Activated CD8-positive, alpha-beta memory T cell treated with anti-CD3 and anti-CD28 coated beads, Interleukin-2, amount 50 U/mL, for 24 hours (primary cell): ENCODE results near the gene ZNF263.
A peak's percentile ranks its signal among the peaks of the same experiment; 100 is the strongest.
"Not testable (repeated sequence)": the region's sequence is repeated elsewhere in the genome, so short reads cannot be mapped to it uniquely, and the experiment has no call there.

Experiments used
- DNase-seq: peaks from one replicate; pipeline ENCODE4 v3.0.0-alpha.2; 2020; ENCODE audit errors: extremely low read depth

Gene ZNF263

DNA sequence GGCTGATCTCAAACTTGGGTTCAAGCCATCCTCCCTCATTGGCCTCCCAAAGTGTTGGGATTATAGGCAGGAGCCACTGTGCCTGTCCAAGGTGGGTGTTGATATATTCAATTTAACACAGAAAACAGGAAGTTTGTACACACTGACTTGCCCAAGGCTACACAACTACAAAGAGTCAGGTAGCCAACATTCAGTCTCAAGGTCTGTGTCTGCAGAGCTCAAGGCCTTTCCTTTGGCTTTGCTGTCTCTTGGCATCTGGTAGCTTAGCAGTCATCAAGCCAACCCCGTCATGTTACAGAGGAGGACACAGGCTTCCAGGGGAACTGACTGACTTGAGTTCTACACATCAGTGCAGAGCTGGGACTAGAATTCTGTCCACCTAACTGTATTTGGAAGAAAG is 15.0 kb upstream of the ZNF263 start:
- no peak for DNase-seq

DNA sequence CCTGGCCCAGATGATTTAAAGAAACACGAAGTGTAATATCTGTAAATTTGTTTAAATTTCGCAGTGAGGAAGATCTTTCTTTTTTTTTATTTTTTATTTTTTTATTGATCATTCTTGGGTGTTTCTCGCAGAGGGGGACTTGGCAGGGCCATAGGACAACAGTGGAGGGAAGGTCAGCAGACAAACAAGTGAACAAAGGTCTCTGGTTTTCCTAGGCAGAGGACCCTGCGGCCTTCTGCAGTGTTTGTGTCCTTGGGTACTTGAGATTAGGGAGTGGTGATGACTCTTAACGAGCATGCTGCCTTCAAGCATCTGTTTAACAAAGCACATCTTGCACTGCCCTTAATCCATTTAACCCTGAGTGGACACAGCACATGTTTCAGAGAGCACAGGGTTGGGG is 12.6 kb upstream of the ZNF263 start:
- not testable (repeated sequence) for DNase-seq

DNA sequence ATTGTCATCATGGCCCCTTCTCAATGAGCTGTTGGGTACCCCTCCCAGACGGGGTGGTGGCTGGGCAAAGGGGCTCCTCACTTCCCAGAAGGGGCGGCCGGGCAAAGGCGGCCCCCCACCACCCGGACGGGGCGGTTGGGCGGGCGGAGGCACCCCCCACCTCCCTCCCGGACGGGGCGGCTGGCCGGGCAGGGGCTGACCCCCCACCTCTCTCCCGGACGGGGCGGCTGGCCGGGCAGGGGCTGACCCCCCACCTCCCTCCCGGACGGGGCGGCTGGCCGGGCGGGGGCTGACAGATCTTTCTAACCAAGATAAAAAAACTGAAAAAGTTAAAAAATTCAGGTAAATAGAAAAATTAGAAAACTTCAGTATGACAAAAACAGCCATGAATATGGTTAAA is 12.0 kb upstream of the ZNF263 start:
- DNase-seq: not testable (repeated sequence)

DNA sequence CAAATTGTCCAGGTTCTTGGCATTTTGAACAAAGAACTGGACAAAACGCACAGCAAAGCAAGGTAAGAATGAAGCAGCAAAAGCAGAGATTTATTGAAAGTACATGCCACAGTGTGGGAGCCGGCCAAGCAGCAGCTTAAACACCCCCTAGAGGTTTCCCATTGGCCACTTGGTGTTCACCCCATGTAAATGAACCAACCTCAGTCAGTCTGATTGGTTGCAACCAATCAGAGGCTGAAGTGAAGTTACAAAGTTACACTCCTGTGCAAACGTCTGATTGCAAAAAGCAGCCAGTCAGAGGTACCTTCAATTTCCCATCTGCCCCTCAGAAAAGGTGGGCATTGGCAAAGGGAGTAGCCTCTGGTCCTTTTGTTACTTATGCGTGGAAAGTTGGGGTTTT is 8.8 kb upstream of the ZNF263 start:
- DNase-seq: no peak

DNA sequence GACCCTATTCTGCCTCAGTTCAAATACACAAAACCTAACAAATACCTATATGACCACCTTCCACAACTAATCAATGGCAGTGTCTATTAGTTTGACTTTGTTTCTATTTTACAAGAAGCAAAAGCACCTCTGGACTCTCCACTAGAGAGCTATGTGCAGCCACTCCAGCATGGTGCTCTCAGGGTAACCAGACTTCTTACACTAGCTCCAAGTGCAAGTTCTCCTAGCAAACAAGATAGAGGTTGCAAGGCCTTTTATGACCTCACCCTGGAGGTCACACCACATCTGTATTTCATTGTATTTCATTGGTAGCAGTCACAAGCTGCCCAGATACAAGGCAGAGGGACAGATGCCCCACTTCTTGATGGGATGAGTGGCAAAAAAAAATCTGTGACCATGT is 8.3 kb upstream of the ZNF263 start:
- DNase-seq: no peak

DNA sequence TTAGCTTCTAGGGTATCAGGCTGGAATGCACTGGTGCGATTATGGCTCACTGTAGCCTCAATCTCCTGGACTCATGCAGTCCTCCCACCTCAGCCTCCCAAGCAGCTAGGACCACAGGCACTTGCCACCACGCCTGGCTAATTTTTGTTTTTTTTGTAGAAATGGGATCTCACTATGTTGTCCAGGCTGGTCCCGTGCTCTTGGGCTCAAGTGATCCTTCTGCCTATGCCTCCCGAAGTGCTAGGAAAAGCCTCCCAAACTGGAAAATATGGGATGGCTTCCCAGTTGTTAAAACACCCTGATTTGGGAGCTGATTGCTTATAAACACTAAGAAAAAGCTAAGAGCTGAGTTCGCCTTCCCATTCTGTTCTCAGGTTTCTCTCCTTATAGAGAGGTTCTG is 6.6 kb upstream of the ZNF263 start:
- no peak for DNase-seq

DNA sequence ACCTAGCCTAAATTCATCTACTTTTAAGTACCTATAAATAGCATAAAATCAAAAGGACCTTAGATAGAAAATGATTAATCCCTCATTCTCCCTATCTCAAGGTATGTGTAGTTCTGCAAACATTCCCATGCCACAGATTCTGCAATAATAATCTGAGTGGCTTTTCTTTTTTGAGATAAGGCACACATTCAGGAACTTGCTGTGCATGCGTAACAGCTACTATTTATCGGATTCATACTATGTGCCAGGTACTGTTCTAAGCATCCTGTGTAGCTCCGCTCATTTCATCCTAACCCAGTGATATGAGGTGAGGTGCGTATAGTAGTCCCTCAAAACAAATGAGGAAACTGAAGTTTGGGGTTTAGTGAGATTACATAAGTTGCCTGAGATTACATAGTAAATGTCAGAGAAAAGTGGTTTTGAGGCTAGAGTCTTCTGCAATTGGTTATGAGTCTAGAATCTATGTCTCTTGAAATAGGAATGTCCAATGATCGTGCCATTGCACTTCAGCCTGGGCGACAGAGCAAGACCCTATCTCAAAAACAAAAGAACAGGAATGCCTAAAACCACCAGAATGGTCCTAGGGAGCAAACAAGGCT is 2.0 kb upstream of the ZNF263 start:
- no peak for DNase-seq

DNA sequence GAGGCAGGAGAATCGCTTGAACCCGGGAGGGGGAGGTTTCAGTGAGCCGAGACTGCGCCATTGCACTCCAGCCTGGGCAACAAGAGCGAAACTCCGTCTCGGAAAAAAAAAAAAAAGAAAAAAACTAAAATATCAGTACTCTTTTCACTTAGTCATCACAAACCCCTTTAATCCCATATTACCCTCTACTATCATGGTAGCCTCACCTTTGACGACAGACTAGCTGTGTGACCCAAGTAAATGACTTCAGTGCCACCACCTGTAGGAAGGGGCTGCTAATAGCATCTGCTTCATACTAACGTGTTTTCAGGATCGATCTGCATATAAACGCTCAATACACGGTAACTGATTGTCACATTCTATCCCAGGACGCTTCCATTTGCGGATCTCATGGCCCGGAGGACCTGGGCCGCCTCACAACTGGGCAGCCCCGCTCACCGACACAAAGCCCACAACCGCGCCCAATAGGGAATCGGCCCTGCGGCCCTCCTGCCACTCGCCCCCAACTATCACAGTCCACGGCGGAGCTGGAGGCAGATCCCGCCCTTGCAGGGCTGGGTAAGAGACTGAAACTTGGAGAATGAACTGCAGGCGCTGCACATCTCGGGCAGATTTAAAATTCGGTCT is 1.1 kb upstream of the ZNF263 start:
- DNase-seq: no peak

DNA sequence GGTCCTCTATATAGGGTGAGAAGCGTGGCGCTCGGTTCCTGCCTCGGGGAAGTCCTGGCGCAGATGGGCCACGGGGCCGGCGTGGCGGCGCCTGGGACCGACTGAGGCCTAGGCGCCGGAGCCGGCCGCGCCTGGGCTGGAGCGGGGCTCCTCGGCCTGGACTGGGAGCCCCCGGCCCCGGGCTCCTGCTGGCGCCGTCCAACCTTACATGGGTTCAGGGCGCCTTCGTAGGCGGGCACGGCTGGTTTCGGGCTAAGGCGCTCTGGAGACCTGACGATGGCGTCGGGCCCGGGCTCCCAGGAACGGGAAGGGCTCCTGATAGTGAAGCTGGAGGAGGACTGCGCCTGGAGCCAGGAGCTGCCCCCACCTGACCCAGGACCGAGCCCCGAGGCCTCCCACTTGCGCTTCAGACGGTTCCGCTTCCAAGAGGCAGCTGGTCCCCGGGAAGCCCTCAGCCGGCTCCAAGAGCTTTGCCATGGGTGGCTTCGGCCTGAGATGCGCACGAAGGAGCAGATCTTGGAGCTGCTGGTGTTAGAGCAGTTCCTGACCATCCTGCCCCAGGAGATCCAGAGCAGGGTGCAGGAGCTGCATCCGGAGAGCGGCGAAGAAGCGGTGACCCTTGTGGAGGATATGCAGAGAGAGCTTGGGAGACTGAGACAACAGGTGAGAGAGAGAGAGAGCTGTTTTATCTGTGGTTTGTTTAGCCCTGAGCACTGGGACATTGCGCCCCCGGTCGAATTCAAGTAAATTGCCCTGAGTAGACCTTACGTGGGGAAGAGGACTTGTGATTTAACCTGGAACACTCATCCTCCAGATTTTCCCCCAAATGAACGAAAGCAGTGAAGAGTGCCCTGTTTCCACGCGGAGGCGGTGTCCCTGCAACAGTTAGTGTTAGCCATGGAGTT is 504 bp downstream of the ZNF263 start:
- DNase-seq: no peak

DNA sequence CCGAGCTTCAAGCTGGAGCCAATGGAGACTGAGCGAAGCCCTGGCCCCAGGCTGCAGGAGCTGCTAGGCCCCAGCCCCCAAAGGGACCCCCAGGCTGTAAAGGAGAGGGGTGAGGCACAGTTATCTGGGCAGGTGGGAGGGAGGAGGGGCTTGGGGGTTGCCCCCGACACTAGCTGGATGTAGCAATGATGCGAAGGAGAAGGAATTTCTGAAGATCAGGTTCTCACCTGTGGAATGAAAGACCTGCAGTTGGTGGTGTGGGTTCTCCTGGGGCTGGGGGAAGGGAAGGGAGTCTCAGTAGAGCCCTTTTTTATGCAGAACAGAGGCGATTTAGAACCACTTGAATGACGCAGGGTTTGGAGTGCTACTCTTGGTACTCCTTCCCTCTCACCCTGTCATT is 1.8 kb downstream of the ZNF263 start:
- no peak for DNase-seq

DNA sequence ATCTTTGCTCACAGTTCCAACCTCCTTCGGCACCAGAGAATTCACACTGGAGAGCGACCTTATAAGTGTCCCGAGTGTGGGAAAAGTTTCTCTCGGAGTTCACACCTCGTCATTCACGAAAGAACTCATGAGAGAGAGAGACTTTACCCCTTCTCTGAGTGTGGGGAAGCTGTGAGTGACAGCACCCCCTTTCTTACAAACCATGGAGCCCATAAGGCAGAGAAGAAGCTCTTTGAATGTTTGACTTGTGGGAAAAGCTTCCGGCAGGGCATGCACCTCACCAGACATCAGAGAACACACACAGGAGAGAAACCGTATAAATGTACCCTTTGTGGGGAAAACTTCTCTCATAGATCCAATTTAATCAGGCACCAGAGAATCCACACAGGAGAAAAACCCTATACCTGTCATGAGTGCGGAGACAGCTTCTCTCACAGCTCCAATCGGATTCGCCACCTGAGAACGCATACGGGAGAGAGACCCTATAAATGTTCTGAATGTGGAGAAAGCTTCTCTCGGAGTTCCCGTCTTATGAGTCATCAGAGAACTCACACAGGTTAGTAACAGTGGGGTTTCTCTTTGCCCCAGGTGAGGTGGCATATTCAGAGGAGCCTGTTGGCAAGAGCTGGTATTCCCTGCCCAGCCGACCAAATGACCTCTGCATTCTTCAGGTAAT is 6.8 kb downstream of the ZNF263 start:
- no peak for DNase-seq

DNA sequence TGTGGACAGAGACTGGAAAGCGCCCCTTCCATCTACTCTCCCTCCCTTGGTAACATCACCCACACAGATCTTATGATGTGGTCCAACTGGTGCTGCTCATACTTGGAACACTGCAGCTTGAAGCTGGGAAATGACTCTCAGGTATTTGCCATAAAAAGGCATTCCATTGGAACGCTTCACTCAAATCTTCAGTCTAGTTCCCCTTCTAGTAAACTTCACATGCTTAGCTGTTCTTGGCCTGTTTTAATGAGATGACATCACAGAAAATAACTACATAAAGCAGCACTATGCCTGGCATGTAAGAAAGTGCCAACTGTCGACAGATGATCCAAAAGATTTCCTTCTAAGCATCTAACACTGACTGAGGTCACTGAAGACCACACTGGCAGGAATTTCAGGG is 9.3 kb downstream of the ZNF263 start:
- DNase-seq: no peak

DNA sequence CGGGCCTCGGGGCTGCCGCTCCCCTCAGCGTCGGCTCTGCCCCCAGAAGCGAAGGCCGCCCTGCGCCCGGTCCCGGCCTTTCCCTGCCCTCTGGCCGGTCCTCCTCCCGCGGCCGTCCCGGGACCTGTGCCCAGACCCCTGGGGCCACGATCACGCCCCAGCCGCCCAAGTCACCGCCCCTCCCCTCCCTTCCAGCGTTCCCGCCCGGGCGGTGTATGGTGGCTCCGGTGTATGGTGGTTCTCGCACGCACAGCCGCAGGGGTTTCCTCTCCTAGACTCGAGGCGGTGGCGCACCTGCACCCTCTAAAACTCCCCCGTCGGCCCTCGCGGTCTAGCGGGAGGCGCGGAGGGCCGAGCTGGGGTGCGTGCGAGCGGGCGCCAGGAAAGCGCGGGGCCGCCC is 11.9 kb downstream of the ZNF263 start:
- DNase-seq: no peak

DNA sequence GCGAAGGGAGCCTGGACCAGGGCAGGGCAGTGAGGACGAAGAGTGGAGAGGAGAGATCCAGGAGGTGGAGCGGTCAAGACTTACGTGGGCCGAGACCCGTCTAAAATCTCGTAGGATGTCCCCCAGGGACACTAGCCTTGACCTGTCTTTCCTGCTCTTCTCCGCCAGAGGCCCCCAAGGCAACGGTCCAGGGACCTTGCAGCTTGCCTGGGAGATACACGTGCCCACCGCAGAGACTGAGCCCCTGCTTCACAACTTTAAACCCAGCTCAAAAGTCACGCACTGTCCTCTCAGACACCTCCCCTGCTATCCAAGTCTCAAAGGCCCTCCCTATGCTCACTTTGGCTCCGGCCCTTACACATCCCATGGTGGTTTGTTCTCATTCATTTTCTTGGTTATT is 12.5 kb downstream of the ZNF263 start:
- no peak for DNase-seq

DNA sequence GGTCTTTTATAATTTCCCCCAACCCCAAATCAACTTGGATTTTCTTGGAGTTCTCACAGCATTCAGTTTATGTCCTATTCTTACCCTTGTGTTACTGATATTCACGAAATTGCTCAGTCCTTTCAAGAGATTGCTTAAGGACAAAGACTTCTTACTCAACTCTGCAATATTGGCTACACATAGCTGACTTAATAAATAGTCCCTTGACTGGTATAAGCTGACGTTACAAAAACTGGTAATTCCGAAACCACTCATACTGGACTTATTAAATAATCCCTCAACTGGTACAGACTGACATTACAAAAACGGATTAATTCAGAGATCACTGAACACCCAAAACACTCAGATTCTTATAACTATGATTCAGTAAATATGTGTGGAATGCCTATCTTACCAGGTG is 21.1 kb downstream of the ZNF263 start:
- DNase-seq: no peak

DNA sequence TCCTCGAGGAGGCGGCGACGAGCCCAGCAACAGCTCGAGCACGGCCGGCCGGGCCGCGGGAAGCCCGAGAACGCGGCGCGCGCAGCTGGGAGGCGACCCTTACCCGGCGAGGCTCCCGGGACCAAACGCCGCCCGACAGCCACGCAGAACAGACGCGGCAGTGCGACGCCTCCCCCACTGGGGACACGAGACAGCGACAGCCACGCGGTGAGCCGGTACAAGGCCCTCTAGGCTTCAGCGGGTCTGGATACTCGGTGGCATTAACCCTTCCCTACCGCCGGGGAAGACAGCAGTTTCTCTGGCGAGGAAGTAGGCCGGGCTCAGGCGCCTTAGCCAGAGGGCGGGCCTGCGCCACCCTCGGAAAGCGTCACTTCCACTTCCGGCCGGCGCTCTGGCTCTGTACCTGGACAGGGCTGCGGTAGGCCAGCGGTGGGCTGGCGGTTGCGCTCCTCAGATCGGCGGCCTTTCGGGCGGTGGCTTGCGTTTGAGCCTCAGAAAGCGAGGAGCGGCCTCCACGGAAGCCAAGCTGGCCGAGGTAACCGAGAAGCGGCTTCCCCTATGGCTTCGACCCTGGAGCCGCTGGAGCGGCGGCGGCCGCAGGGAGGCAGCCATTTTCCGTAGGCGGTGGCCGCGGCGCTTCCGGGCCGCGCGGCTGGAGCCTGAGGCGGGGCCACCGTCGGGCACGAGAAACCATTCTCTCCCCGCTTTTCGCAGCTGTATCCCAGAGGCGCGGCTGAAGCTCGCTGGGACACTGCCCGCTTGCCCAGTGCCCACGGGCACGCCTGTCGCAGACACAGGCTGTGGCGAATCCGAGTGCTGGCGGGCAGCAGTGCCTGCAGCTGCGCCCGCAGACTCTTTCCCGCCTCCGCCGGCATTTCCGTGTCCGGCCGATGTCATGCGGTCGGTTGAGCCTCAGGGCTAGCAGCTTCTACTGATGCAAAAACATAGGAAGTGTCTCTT is 22.1 kb downstream of the ZNF263 start, which contains the start of the genes TIGD7 and ZNF75A:
Gene TIGD7, minus strand, starts transcription at position 322 of the 960 bp plus-strand sequence. CDS start 4,816 bp downstream, outside the sequence.
Gene ZNF75A, plus strand, starts transcription at position 389 of the 960 bp plus-strand sequence. CDS start 2,932 bp downstream, outside the sequence.
- peak; percentile 43 for DNase-seq

DNA sequence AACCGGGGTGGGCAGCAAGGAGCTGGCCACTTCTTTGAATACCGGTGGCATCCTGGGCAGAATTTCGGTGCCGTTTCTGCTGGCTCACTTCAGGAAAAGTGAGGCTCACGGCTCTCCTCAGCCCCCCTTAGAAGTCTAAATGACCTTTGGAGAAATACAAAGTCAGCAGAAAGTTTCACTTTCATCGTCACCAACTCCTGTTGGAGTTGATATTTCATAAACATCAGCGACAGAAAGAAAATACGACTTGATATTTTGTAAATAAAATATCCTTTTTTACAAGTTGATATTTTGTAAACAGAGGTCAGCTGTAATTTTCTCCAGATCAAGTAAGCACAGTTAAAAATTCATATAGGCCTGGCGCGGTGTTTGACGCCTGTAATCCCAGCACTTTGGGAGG is 22.8 kb downstream of the ZNF263 start:
- DNase-seq: no peak

DNA sequence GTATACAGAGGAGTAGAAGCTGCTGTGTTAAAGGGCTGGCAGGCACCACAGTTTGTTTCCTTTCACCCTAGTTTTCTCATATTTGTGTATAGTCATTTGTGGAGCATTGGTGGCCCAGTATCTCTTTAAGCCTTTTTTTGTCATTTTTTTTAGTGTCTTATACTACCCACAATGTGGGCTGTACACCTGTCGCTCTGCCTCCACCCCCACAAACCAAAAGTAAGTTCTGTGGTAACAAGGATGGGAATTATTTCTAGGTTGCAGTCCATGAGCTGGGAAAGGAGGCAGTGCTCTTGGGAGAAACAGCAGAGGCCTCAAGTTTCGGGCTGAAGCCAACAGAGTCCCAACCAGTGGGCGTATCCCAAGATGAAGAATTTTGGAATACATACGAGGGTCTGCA is 28.2 kb downstream of the ZNF263 start:
- DNase-seq: no peak

DNA sequence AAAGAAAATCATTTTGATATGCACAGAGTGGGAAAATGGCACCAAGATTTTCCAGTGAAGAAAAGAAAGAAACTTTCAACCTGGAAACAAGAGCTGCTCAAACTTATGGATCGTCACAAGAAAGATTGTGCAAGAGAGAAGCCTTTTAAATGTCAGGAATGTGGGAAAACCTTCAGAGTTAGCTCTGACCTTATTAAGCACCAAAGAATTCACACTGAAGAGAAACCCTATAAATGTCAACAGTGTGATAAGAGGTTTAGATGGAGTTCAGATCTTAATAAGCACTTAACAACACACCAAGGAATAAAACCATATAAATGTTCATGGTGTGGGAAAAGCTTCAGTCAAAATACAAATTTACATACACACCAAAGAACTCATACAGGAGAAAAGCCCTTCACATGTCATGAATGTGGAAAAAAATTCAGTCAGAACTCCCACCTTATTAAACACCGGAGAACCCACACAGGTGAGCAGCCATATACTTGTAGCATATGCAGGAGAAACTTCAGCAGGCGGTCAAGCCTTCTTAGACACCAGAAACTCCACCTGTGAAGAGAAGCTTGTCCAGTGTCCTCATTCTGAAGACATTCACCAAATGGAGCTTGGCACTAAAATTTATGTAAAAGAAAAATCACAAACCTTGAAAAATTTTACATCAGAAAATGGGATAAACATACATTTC is 34.2 kb downstream of the ZNF263 start:
- no peak for DNase-seq

DNA sequence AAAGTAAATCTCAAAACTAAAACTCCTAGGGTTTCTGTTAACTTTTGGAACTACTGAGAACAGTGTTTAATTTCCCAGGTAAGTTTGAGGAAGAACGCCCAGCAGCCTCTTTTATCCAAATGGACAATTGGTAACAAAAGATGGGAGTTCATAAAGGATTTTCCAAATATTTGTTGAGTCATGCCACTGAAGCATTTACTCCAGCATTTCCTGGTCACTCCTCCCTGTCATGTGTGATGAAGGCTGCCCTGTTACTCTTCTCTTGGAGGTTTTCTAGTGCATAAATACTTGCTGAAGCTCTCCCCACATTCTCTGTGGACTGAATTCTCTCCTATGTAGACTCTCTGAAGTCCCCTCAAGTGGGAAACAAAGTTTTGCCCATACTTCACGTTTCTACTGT is 38.5 kb downstream of the ZNF263 start:
- DNase-seq: no peak
